ENCODE results near the gene SLX9. TPM values are rescaled to one million over a fixed set of nuclear protein-coding genes. Genes with fewer than 3 reads are reported as not detected.

The SLX9 gene
- total and polyA plus RNA-seq, 2 donors (not counting 3 experiments of a cell fraction or from before 2014, with no cell fraction given): 27.0 to 50.6 TPM

- CTCF ChIA-PET: interaction anchor here (0.6 to 2.2 kb wide), 10 partner anchors 10 to 474 kb away, joined by 3 to 18 read pairs (median 4); no protein-coding TSS in a partner anchor
- Histone ChIP-seq H3K9ac (replicated peaks; ENCODE audit: extremely low read depth, insufficient read depth, low read length) (no peak overlapping the region), H3K79me2 (ENCODE audit: control insufficient read depth, insufficient read depth, low read length) (no peaks in the 10 kb centered on the region), H3K27me3 (ENCODE audit: control insufficient read depth in 2 of 2, insufficient read depth in 2 of 2, low read length in 2 of 2) (peaks cover 4 to 13% of the 10 kb centered on the region in 2 experiments), H3K27ac (ENCODE audit: insufficient read depth, low read depth, low read length) (no peak overlapping the region), H3K4me1 (ENCODE audit: control insufficient read depth, extremely low read depth, insufficient read depth, low read length) (peaks cover 27% of the 10 kb centered on the region), H3K9me1 (replicated peaks; ENCODE audit: control insufficient read depth, extremely low read depth, insufficient read depth, low read length) (no peaks in the 10 kb centered on the region), H3K36me3 (ENCODE audit: control insufficient read depth in 2 of 2, extremely low read depth in 1 of 2, insufficient read depth in 2 of 2, low read length in 2 of 2) (no peaks in the 10 kb centered on the region), H3K9me3 (replicated peaks; ENCODE audit: control insufficient read depth, insufficient read depth, low read length) (no peaks in the 10 kb centered on the region), H3K4me3 (replicated peaks in 1 of 3; ENCODE audit: insufficient read depth in 1 of 3, low read depth in 1 of 3, low read length in 3 of 3) (no peak overlapping the region), H3K4me2 (ENCODE audit: insufficient read depth, low read length) (no peak overlapping the region), H4K20me1 (replicated peaks; ENCODE audit: control insufficient read depth, extremely low read depth, insufficient read depth, low read length) (no peaks in the 10 kb centered on the region), H2AFZ (ENCODE audit: low read depth, low read length) (peak overlapping the region; percentile 82)
- DNase-seq (ENCODE audit: low read depth, low spot score) (no peak), FAIRE-seq (peak; percentile 56)
- TF ChIP-seq JUN (IDR thresholded peaks at IDR 0.05; ENCODE audit: borderline replicate concordance, insufficient read depth, insufficient read length, low read depth) (no peak), POLR2A (IDR thresholded peaks at IDR 0.05; ENCODE audit: low read depth, low read length) (no peak), MAX (IDR thresholded peaks at IDR 0.05; ENCODE audit: insufficient read depth, insufficient read length) (no peak), EZH2 (IDR thresholded peaks at IDR 0.05; ENCODE audit: borderline replicate concordance, low read depth, low read length, severe bottlenecking) (no peak), GATA2 (IDR thresholded peaks at IDR 0.05; ENCODE audit: insufficient read depth, insufficient read length, low read depth, low read length) (no peak), POLR2AphosphoS5 (IDR thresholded peaks at IDR 0.05; ENCODE audit: insufficient read depth, low read depth, low read length) (no peak), FOS (IDR thresholded peaks at IDR 0.05; ENCODE audit: borderline replicate concordance, insufficient read depth, low read length) (no peak), CTCF (IDR thresholded peaks at IDR 0.05; ENCODE audit: extremely low read depth in 1 of 2, insufficient read depth in 1 of 2, low read depth in 1 of 2, low read length in 2 of 2) (no peak), MYC (IDR thresholded peaks at IDR 0.05; ENCODE audit: low read depth, low read length) (no peak)
- POLR2A ChIA-PET: no interaction called here
- intact Hi-C loops (cut with micrococcal nuclease): no loop called here
- dilution Hi-C loops (cut with MboI; ENCODE audit: extremely low pct_ligation_motif_present, low sequenced_read_pairs): loop anchor here (25.0 kb wide), 1 partner anchor 211 kb away; no protein-coding TSS in a partner anchor
- no TSS peak for BruUV-seq (replicated peaks)
Observed at GRCh38 chr21:44926331-44927101, 13.3 kb upstream of the SLX9 start.

All from endothelial cell of umbilical vein (primary cell).